Measurements from ENCODE around the gene BRD9. TPM values are rescaled to one million over a fixed set of nuclear protein-coding genes. Genes with fewer than 3 reads are reported as not detected.
A peak's percentile ranks its signal among the peaks of the same experiment; 100 is the strongest.
"Not testable (repeated sequence)": the region's sequence is repeated elsewhere in the genome, so short reads cannot be mapped to it uniquely, and the experiment has no call there.

The BRD9 gene
- total RNA-seq, 1 donor from 2014 or later: 27.9 TPM

GRCh38 chr5:884345-885126 is 8.1 kb downstream of the BRD9 start:
- intact Hi-C loops (cut with DNase I): no loop called here
- peak; percentile 54 for DNase-seq (ENCODE audit: missing footprints)
- ATAC-seq: peak; percentile 12

DNA sequence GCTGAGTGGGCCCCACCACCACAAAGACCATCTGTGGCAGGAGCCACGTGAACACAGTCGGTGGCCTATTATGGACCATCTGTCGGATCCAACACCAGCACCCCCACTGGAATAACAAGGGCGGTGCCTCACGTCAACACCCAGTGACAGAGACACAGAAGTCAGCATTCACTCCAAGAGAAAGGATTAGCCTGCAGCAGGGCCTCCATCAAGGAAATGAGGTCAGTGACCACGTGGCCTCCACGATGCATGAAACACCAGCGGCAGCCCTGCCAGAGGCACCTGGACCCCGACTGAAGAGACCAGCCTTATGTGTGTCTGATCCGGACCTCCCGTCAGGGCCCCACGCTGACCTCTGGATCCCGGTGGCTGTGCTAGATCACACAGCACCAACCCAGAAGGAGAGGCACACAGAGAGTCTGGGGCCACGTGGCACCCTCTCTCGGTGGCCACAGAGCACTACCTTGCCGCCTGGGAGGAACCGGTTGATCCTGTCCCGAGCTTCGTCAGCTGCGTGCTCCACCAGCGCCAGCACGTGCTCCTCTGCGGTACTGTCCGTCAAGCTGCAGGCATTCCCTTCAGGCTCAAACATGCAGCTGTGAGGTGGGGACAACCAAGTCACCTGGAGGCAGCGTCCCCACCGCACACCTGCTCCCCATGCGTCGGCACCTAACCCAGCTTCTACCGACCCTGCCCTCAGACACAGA is 9.0 kb downstream of the BRD9 start:
- intact Hi-C loops (cut with DNase I): no loop called here
- ATAC-seq (no peak), DNase-seq (ENCODE audit: missing footprints) (peak; percentile 56)

- ATAC-seq: no peak
- intact Hi-C loops (cut with DNase I): no loop called here
- DNase-seq (ENCODE audit: missing footprints): no peak
Observed at GRCh38 chr5:882253-883183, 10.1 kb downstream of the BRD9 start.

- ATAC-seq (no peak), DNase-seq (ENCODE audit: missing footprints) (no peak)
- intact Hi-C loops (cut with DNase I): no loop called here
Observed at GRCh38 chr5:881551-881935, 11.1 kb downstream of the BRD9 start.

GRCh38 chr5:880816-881550 is 11.6 kb downstream of the BRD9 start:
- no peak for ATAC-seq
- DNase-seq (ENCODE audit: missing footprints): no peak
- intact Hi-C loops (cut with DNase I): no loop called here

GRCh38 chr5:878677-879076 is 13.9 kb downstream of the BRD9 start:
- DNase-seq (ENCODE audit: missing footprints); intact Hi-C loops (cut with DNase I); ATAC-seq: not testable (repeated sequence)

GRCh38 chr5:878125-878524 is 14.5 kb downstream of the BRD9 start:
- no peak for ATAC-seq
- intact Hi-C loops (cut with DNase I): no loop called here

GRCh38 chr5:876398-877365 is 15.9 kb downstream of the BRD9 start:
- intact Hi-C loops (cut with DNase I): no loop called here
- ATAC-seq (no peak), DNase-seq (ENCODE audit: missing footprints) (no peak)

More at GRCh38 chr5:878125-878524, 14.5 kb downstream of the BRD9 start:
- DNase-seq (ENCODE audit: missing footprints): no peak

- intact Hi-C loops (cut with DNase I): no loop called here
- DNase-seq (ENCODE audit: missing footprints) (no peak), ATAC-seq (no peak)
Observed at GRCh38 chr5:875931-876330, 16.7 kb downstream of the BRD9 start.

DNA sequence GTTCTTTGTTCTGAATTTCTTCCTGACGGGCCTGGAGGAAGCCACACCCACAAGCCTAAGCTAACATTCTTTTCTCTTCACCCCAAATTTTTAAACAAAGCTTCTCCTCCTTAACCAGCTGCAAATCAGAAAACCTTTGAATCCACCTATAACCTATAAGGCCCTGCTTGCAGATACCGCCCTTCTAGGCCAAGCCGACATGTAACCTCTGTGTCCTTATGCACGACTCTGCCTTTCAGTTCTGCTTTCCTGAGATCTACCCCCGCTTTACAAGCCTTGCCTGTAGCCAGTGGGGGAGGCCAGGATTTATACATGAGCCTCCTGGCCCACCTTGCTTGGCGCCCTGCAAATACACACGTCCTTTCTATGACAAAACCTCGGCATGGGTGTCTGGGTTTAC is 19.3 kb downstream of the BRD9 start:
- DNase-seq (ENCODE audit: missing footprints): no peak
- ATAC-seq: no peak
- intact Hi-C loops (cut with DNase I): no loop called here

- DNase-seq (ENCODE audit: missing footprints): no peak
- intact Hi-C loops (cut with DNase I): no loop called here
Observed at GRCh38 chr5:872301-872700, 20.3 kb downstream of the BRD9 start.

GRCh38 chr5:871596-872298 is 20.9 kb downstream of the BRD9 start:
- DNase-seq (ENCODE audit: missing footprints): no peak
- ATAC-seq: no peak
- intact Hi-C loops (cut with DNase I): no loop called here

More at GRCh38 chr5:872301-872700, 20.3 kb downstream of the BRD9 start:
- ATAC-seq: no peak

DNA sequence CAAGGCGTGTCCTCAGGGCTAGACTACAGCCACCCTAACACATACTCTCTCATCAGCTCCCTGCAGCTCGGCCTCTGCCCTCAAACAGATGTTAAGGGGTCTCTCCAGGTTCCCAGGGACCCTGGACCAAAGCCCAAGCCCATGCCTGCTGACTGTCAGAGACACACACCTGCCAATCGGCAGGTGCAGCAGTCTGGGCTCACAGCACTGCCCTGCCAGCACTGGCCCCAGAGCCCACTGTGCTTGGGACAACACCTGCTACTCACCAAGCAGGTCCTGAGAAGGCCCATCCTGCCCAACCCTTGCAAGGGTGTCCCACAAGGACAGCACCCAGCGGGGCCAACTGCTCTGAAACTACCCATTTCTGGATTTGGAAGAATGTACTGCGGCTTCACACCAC is 21.6 kb downstream of the BRD9 start:
- ATAC-seq (no peak), DNase-seq (ENCODE audit: missing footprints) (no peak)
- intact Hi-C loops (cut with DNase I): no loop called here

- intact Hi-C loops (cut with DNase I): no loop called here
Observed at GRCh38 chr5:868428-869135, 24.0 kb downstream of the BRD9 start.

GRCh38 chr5:867300-867870 is 25.2 kb downstream of the BRD9 start:
- DNase-seq (ENCODE audit: missing footprints): no peak
- ATAC-seq: no peak
- intact Hi-C loops (cut with DNase I): no loop called here

More at GRCh38 chr5:868428-869135, 24.0 kb downstream of the BRD9 start:
- DNase-seq (ENCODE audit: missing footprints) (no peak), ATAC-seq (no peak)

GRCh38 chr5:865771-866170 is 26.8 kb downstream of the BRD9 start:
- no peak for DNase-seq (ENCODE audit: missing footprints)
- intact Hi-C loops (cut with DNase I): no loop called here

More at GRCh38 chr5:865771-866170, 26.8 kb downstream of the BRD9 start:
- ATAC-seq: no peak

Measured in Right ventricle myocardium inferior (tissue), 1 donor.